H1 (cell line): ENCODE results near the gene SPAST. TPM values are rescaled to one million over a fixed set of nuclear protein-coding genes. Genes with fewer than 3 reads are reported as not detected.

Source experiments
- CTCF ChIA-PET: fragments of 300-600 bp; sonication (Branson Sonifier 250); formaldehyde crosslinking; loops from one replicate; lab custom pipeline; 2021; ENCODE audit not compliant: partially characterized antibody; lab: Charles Lee
- POLR2A ChIA-PET: fragments of 300-600 bp; sonication (Branson Sonifier 250); formaldehyde crosslinking; loops from one replicate; lab custom pipeline; 2021; ENCODE audit warnings: inconsistent platforms; ENCODE audit not compliant: partially characterized antibody; lab: Charles Lee
- DNase-seq, 2 experiments: peaks; one replicate each; pipeline versions ENCODE4 v3.0.0 to v3.0.0-alpha.2; 2010 to 2022; ENCODE audit warnings: low spot score in 2 of 2, low read depth in 1 of 2, mixed read lengths in 1 of 2
- FAIRE-seq: peaks from 2 replicates; lab custom pipeline; 2011; peaks lifted over from hg19 to GRCh38; lab: Jason Lieb, UNC
- H2AFZ ChIP-seq: 2 replicates; pipeline ENCODE4 v1.8.1; 2012; ENCODE audit warnings: low read length, inconsistent platforms
- H2AK5ac ChIP-seq: 2 replicates; pipeline ENCODE4 v1.6.1; 2013; ENCODE audit warnings: low read depth, low read length
- H2BK120ac ChIP-seq: replicated peaks from 2 replicates; pipeline ENCODE3; 2013; ENCODE audit warnings: low read depth, low read length, inconsistent platforms
- H2BK12ac ChIP-seq: 2 replicates; pipeline ENCODE4 v1.6.1; 2013; ENCODE audit warnings: low read depth, low read length
- H2BK15ac ChIP-seq: 2 replicates; pipeline ENCODE4 v1.6.1; 2013; ENCODE audit warnings: low read length
- H2BK20ac ChIP-seq: 2 replicates; pipeline ENCODE4 v1.6.1; 2013; ENCODE audit warnings: low read length
- H2BK5ac ChIP-seq: 2 replicates; pipeline ENCODE4 v1.6.1; 2013; ENCODE audit warnings: low read depth, low read length
- H3K14ac ChIP-seq: 2 replicates; pipeline ENCODE4 v1.6.1; 2013; ENCODE audit warnings: inconsistent platforms; ENCODE audit not compliant: insufficient read length
- H3K18ac ChIP-seq: 2 replicates; pipeline ENCODE4 v1.6.1; 2013; ENCODE audit warnings: low read length; ENCODE audit errors: extremely low read depth
- H3K23ac ChIP-seq: 2 replicates; pipeline ENCODE4 v1.6.1; 2013; ENCODE audit warnings: inconsistent platforms; ENCODE audit not compliant: insufficient read length
- H3K23me2 ChIP-seq: 2 replicates; pipeline ENCODE4 v1.6.1; 2013; ENCODE audit warnings: low read depth, low read length
- H3K27ac ChIP-seq: 2 replicates; pipeline ENCODE4 v1.6.1; 2011; ENCODE audit warnings: low read depth, low read length, inconsistent platforms
- H3K27me3 ChIP-seq, 4 experiments: replicated peaks in 1 of 4; 1 replicate in 1 of 4; 2 replicates in 3 of 4; pipeline versions ENCODE4 v1.6.1 to v1.8.1; 2011 to 2013; ENCODE audit warnings: low read length in 3 of 4, mild to moderate bottlenecking in 3 of 4, inconsistent platforms in 2 of 4, mixed read lengths in 2 of 4, moderate library complexity in 1 of 4; ENCODE audit not compliant: control insufficient read depth in 3 of 4, insufficient read depth in 3 of 4; ENCODE audit errors: extremely low read depth in 1 of 4
- H3K36me3 ChIP-seq, 4 experiments: 2 replicates each; pipeline versions ENCODE4 v1.6.1 to v1.8.1; 2011 to 2013; ENCODE audit warnings: mild to moderate bottlenecking in 4 of 4, low read length in 3 of 4, moderate library complexity in 2 of 4, control low read depth in 1 of 4, inconsistent platforms in 1 of 4; ENCODE audit not compliant: insufficient read depth in 4 of 4, control insufficient read depth in 2 of 4
- H3K4ac ChIP-seq: replicated peaks from 2 replicates; pipeline ENCODE3; 2013; ENCODE audit warnings: low read length, low read depth, mixed read lengths, inconsistent platforms; ENCODE audit not compliant: insufficient read length
- H3K4me1 ChIP-seq, 4 experiments: replicated peaks in 1 of 4; 1 replicate in 1 of 4; 2 replicates in 3 of 4; pipeline versions ENCODE4 v1.6.1 to v1.8.1; 2011 to 2013; ENCODE audit warnings: low read length in 3 of 4, inconsistent platforms in 2 of 4, mixed read lengths in 1 of 4; ENCODE audit not compliant: insufficient read depth in 4 of 4, control insufficient read depth in 3 of 4
- H3K4me2 ChIP-seq, 2 experiments: 2 replicates each; pipeline versions ENCODE4 v1.6.1 to v1.8.1; 2011 to 2013; ENCODE audit warnings: low read depth in 2 of 2, low read length in 2 of 2, control low read depth in 1 of 2, inconsistent platforms in 1 of 2, mild to moderate bottlenecking in 1 of 2; ENCODE audit not compliant: insufficient read depth in 1 of 2
- H3K4me3 ChIP-seq, 4 experiments: fragments of 200-600, 300-600 bp in 1 of 4; sonication (generic), shearing (Covaris generic), sonication (Bioruptor Twin) in 1 of 4; 2 replicates each; pipeline versions ENCODE4 v1.5.1 to v1.8.1; 2011 to 2016; ENCODE audit warnings: low read length in 4 of 4, low read depth in 3 of 4, control low read depth in 2 of 4, inconsistent platforms in 2 of 4, mild to moderate bottlenecking in 2 of 4, mixed read lengths in 1 of 4, moderate library complexity in 1 of 4; ENCODE audit not compliant: insufficient read depth in 2 of 4; ENCODE audit errors: extremely low read depth in 1 of 4
- H3K56ac ChIP-seq: replicated peaks from 2 replicates; pipeline ENCODE3; 2013; ENCODE audit warnings: low read depth, mild to moderate bottlenecking, mixed read lengths, low read length, inconsistent platforms; ENCODE audit not compliant: insufficient read length
- H3K79me1 ChIP-seq: 2 replicates; pipeline ENCODE4 v1.6.1; 2013; ENCODE audit warnings: low read depth, low read length, control low read depth
- H3K79me2 ChIP-seq, 2 experiments: 2 replicates each; pipeline versions ENCODE4 v1.6.1 to v1.8.1; 2012 to 2013; ENCODE audit warnings: low read length in 2 of 2, mild to moderate bottlenecking in 2 of 2, inconsistent platforms in 1 of 2; ENCODE audit not compliant: insufficient read depth in 2 of 2, control insufficient read depth in 1 of 2
- H3K9ac ChIP-seq, 4 experiments: replicated peaks in 1 of 4; 1 replicate in 1 of 4; 2 replicates in 3 of 4; pipeline versions ENCODE4 v1.6.1 to v1.8.1; 2011 to 2013; ENCODE audit warnings: low read depth in 3 of 4, low read length in 3 of 4, control low read depth in 2 of 4, mild to moderate bottlenecking in 2 of 4, moderate library complexity in 2 of 4, inconsistent platforms in 1 of 4; ENCODE audit errors: extremely low read depth in 1 of 4
- H3K9me3 ChIP-seq, 2 experiments: 2 replicates each; pipeline versions ENCODE4 v1.6.1 to v1.8.1; 2012 to 2013; ENCODE audit warnings: mild to moderate bottlenecking in 2 of 2, moderate library complexity in 2 of 2, control low read depth in 1 of 2, inconsistent platforms in 1 of 2, low read depth in 1 of 2, low read length in 1 of 2, mixed read lengths in 1 of 2; ENCODE audit not compliant: insufficient read depth in 2 of 2
- H4K20me1 ChIP-seq, 2 experiments: replicated peaks in 1 of 2; 2 replicates each; pipeline versions ENCODE3 to v1.8.1; 2011 to 2013; ENCODE audit warnings: inconsistent platforms in 2 of 2, low read length in 2 of 2, mild to moderate bottlenecking in 1 of 2; ENCODE audit not compliant: insufficient read depth in 2 of 2, control insufficient read depth in 1 of 2
- H4K5ac ChIP-seq: 2 replicates; pipeline ENCODE4 v1.6.1; 2013; ENCODE audit warnings: low read length, low read depth, mixed read lengths, inconsistent platforms; ENCODE audit not compliant: insufficient read length
- H4K8ac ChIP-seq: 2 replicates; pipeline ENCODE4 v1.8.0; 2013; ENCODE audit warnings: mild to moderate bottlenecking, moderate library complexity, low read length, inconsistent platforms; ENCODE audit not compliant: insufficient read depth; ENCODE audit errors: extremely low read depth
- H4K91ac ChIP-seq: replicated peaks from 2 replicates; pipeline ENCODE3; 2013; ENCODE audit warnings: low read length, mixed read lengths, inconsistent platforms; ENCODE audit not compliant: insufficient read length
- CBX8 ChIP-seq: fragments of 300-800, 300-1000 bp; sonication (generic); IDR thresholded peaks from 2 replicates; pipeline ENCODE4 v1.7.1; 2016; ENCODE audit warnings: low read depth, low read length, borderline replicate concordance
- E2F6 ChIP-seq: IDR thresholded peaks from 2 replicates; pipeline ENCODE4 v1.6.1; 2012; ENCODE audit warnings: inconsistent platforms
- JUND ChIP-seq: IDR thresholded peaks from 2 replicates; pipeline ENCODE4 v1.6.1; 2011; ENCODE audit warnings: mild to moderate bottlenecking, improper control_type of control experiment, low read length
- KDM5A ChIP-seq: fragments of 200-600 bp; IDR thresholded peaks from 2 replicates; pipeline ENCODE4 v1.7.1; 2012; ENCODE audit warnings: mild to moderate bottlenecking, low read length, inconsistent platforms, mixed read lengths
- NRF1 ChIP-seq: IDR thresholded peaks from 2 replicates; pipeline ENCODE4 v1.6.1; 2011; ENCODE audit warnings: mild to moderate bottlenecking, low read depth, low read length, improper control_type of control experiment
- RAD21 ChIP-seq, 2 experiments: IDR thresholded peaks in 1 of 2; conservative IDR thresholded peaks in 1 of 2; 2 replicates each; pipeline ENCODE4 v1.6.1; 2011; ENCODE audit warnings: low read depth in 2 of 2, low read length in 2 of 2, improper control_type of control experiment in 1 of 2, inconsistent platforms in 1 of 2, mild to moderate bottlenecking in 1 of 2, moderate library complexity in 1 of 2
- SIN3A ChIP-seq, 2 experiments: IDR thresholded peaks in 1 of 2; conservative IDR thresholded peaks in 1 of 2; 2 replicates each; pipeline ENCODE4 v1.6.1; 2011 to 2012; ENCODE audit warnings: low read length in 2 of 2, improper control_type of control experiment in 1 of 2, low read depth in 1 of 2, mild to moderate bottlenecking in 1 of 2
- SIRT6 ChIP-seq: IDR thresholded peaks from one replicate; pipeline ENCODE4 v1.7.1; 2012; ENCODE audit warnings: low read length, inconsistent platforms
- SP1 ChIP-seq: IDR thresholded peaks from 2 replicates; pipeline ENCODE4 v1.6.1; 2011; ENCODE audit warnings: low read depth, low read length
- TBP ChIP-seq: IDR thresholded peaks from 2 replicates; pipeline ENCODE4 v1.6.1; 2011; ENCODE audit warnings: low read depth, low read length, improper control_type of control experiment
- TCF12 ChIP-seq: IDR thresholded peaks from 2 replicates; pipeline ENCODE4 v1.6.1; 2011; ENCODE audit warnings: low read depth, mild to moderate bottlenecking, low read length
- TEAD4 ChIP-seq: IDR thresholded peaks from 2 replicates; pipeline ENCODE4 v1.6.1; 2012; ENCODE audit warnings: low read depth, low read length, inconsistent platforms, mixed read lengths
- polyA plus RNA-seq, 7 experiments: library from polyadenylated mRNA; depleted of rRNA in 3 of 7; stranded (reverse) in 5 of 7; unstranded in 2 of 7; fragments of >200 nt in 5 of 7; fragments of 200-250 nt in 2 of 7; gene quantifications; 1 replicate in 5 of 7; 2 replicates in 1 of 7; 4 replicates in 1 of 7; pipeline versions ENCODE4 v1.2.1 to v1.2.3, GENCODE V29; 2011 to 2013; ENCODE audit warnings: missing spikeins in 2 of 7, mixed read lengths in 2 of 7
- total RNA-seq: library from RNA; stranded (reverse); fragmentation: NEBNext Ultra II Directional; extraction: Animal tissue kit (Norgen Biotek cat#: 25700); gene quantifications from 2 replicates; pipeline ENCODE4 v1.2.1, GENCODE V29; 2021
- TF ChIP-seq, protein P1 (sequence below), 3 experiments: IDR thresholded peaks; 1 replicate in 2 of 3; 2 replicates in 1 of 3; pipeline versions ENCODE4 v1.5.1 to v1.6.1; 2011; ENCODE audit warnings: low read length in 3 of 3, mild to moderate bottlenecking in 3 of 3, inconsistent platforms in 2 of 3, low read depth in 1 of 3, moderate library complexity in 1 of 3; ENCODE audit not compliant: insufficient read depth in 1 of 3; ENCODE audit errors: control extremely low read depth in 1 of 3

SPAST gene
- total and polyA plus RNA-seq, 2 of the 8 experiments (the other 6 are each of a cell fraction or from before 2014, with no cell fraction given), result 4.4 to 36.0 TPM

GRCh38 chr2:32124660-32125059, 61.3 kb downstream of the SPAST start:
- Histone ChIP-seq H2AK5ac (no peak overlapping the region), H4K20me1 (no peaks in the 10 kb centered on the region), H2BK5ac (no peak overlapping the region), H2BK20ac (no peak overlapping the region), H3K23me2 (no peaks in the 10 kb centered on the region), H4K91ac (no peak overlapping the region), H3K56ac (no peak overlapping the region), H3K27me3 (peaks cover 0 to 1% (median 0%) of the 10 kb centered on the region in 4 experiments; a peak in 1 of 7 replicates), H2BK120ac (no peak overlapping the region), H3K36me3 (peaks cover 0 to 10% (median 2%) of the 10 kb centered on the region in 4 experiments; a peak in 3 of 8 replicates), H3K4me3 (no peak overlapping the region), H3K18ac (no peak overlapping the region), H3K23ac (no peak overlapping the region), H3K4me1 (no peaks in the 10 kb centered on the region), H2AFZ (no peak overlapping the region), H4K8ac (no peak overlapping the region), H3K79me2 (no peaks in the 10 kb centered on the region), H3K14ac (no peak overlapping the region), H3K27ac (no peak overlapping the region), H4K5ac (no peak overlapping the region), H2BK12ac (no peak overlapping the region), H3K9ac (no peak overlapping the region), H3K79me1 (no peaks in the 10 kb centered on the region), H3K9me3 (no peaks in the 10 kb centered on the region), H3K4me2 (no peak overlapping the region), H3K4ac (no peak overlapping the region), H2BK15ac (no peak overlapping the region)
- DNase-seq (no peak), FAIRE-seq (no peak)
- CTCF ChIA-PET, result no interaction called here
- POLR2A ChIA-PET, result no interaction called here
- TF ChIP-seq TBP, result no peak
- TF ChIP-seq SIRT6, result no peak
- TF ChIP-seq NRF1, result no peak
- TF ChIP-seq CBX8, result no peak
- no peak for TF ChIP-seq E2F6
- TF ChIP-seq, protein P1, sequence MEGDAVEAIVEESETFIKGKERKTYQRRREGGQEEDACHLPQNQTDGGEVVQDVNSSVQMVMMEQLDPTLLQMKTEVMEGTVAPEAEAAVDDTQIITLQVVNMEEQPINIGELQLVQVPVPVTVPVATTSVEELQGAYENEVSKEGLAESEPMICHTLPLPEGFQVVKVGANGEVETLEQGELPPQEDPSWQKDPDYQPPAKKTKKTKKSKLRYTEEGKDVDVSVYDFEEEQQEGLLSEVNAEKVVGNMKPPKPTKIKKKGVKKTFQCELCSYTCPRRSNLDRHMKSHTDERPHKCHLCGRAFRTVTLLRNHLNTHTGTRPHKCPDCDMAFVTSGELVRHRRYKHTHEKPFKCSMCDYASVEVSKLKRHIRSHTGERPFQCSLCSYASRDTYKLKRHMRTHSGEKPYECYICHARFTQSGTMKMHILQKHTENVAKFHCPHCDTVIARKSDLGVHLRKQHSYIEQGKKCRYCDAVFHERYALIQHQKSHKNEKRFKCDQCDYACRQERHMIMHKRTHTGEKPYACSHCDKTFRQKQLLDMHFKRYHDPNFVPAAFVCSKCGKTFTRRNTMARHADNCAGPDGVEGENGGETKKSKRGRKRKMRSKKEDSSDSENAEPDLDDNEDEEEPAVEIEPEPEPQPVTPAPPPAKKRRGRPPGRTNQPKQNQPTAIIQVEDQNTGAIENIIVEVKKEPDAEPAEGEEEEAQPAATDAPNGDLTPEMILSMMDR (IDR thresholded peaks at IDR 0.05; ENCODE audit: control extremely low read depth in 1 of 3, insufficient read depth in 1 of 3, low read depth in 1 of 3, low read length in 3 of 3), result no peak
- TF ChIP-seq JUND, result no peak
- TF ChIP-seq KDM5A, result no peak
- TF ChIP-seq SP1, result no peak
- TF ChIP-seq SIN3A (conservative IDR thresholded peaks at IDR 0.05 in 1 of 2, IDR thresholded peaks at IDR 0.05 in 1 of 2; ENCODE audit: low read depth in 1 of 2, low read length in 2 of 2), result no peak
- TF ChIP-seq TEAD4, result no peak
- no peak for TF ChIP-seq TCF12
- TF ChIP-seq RAD21 (IDR thresholded peaks at IDR 0.05 in 1 of 2, conservative IDR thresholded peaks at IDR 0.05 in 1 of 2; ENCODE audit: low read depth in 2 of 2, low read length in 2 of 2), result no peak
